Measurements from ENCODE around the gene HGFAC. TPM values are rescaled to one million over a fixed set of nuclear protein-coding genes. Genes with fewer than 3 reads are reported as not detected.
"Not testable (repeated sequence)": the region's sequence is repeated elsewhere in the genome, so short reads cannot be mapped to it uniquely, and the experiment has no call there.

Gene HGFAC
- total RNA-seq, 1 experiment from 2014 or later = 0.42 TPM

DNA sequence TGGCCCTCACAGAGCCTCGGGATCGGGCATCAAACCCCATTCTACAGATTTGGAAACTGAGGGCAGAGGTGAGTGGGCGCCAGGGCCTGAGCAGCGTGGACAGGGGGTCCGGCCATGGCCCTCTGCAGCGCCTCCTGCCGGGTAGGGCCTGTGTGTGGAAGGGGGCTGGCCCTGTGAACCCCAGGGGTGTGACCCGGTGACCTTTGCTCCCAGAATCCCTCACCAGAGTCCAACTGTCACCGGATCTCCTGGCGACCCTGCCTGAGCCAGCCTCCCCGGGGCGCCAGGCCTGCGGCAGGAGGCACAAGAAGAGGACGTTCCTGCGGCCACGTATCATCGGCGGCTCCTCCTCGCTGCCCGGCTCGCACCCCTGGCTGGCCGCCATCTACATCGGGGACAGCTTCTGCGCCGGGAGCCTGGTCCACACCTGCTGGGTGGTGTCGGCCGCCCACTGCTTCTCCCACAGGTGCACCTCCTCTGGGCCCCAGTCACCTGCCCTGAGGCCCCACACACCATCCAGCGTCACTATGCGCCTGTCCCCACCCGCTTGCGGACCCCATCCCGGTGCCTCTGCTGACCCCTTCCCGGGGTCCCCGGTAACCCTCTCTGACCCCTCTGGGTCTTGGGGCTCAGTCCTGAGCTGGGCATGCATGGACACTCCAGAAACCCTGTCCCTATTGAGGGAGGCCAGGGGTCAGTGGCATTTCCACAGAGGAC is 4.2 kb downstream of the HGFAC start:
- no peaks in the 10 kb centered on the region for H3K9me3 ChIP-seq (replicated peaks)
- DNase-seq (ENCODE audit: low read depth in 1 of 2, low spot score in 2 of 2) = no peak
- no peak overlapping the region for H3K4me3 ChIP-seq
- H3K27me3 ChIP-seq (replicated peaks) = no peaks in the 10 kb centered on the region
- no peak overlapping the region for H3K27ac ChIP-seq
- peaks cover 5% of the 10 kb centered on the region for H3K4me1 ChIP-seq (replicated peaks)
- H3K36me3 ChIP-seq = no peaks in the 10 kb centered on the region

DNA sequence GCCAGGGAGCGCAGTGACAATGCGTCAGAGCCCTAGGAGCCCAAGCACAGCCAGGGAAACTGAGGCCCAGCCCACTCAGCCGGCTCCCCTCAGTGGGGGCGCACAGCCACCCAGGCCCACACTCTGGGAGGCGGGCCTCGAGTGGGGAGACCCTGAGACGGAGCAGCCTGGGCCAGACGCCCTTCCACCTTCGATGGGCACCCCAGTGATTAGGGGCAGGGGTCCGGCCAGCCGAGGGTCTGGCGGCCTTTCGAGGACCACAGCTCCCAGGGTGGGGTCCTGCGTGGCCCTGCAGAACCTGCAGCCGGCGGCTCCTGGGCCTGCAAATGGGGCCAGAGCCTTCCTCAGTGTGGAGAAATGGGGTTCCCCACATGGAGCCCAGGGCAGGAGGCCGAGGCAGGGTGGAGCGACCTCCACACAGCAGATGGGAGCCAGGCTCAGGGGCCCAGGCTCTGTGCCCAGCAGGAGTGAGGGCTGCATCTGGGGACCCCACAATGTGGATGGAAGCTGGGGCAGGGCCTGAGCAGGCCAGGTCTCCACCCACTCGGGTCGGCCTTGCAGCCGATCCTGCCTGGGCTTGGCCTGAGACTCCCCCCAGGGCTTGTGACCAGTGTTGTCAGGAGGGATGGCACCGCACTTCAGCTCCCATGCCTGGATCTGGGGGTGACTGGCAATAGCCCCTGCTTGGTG is 5.0 kb downstream of the HGFAC start:
- Histone ChIP-seq H3K27ac (no peak overlapping the region), H3K4me1 (replicated peaks) (peaks cover 4% of the 10 kb centered on the region), H3K36me3 (no peaks in the 10 kb centered on the region), H3K27me3 (replicated peaks) (no peaks in the 10 kb centered on the region), H3K9me3 (replicated peaks) (no peaks in the 10 kb centered on the region), H3K4me3 (no peak overlapping the region)
- DNase-seq (ENCODE audit: low read depth in 1 of 2, low spot score in 2 of 2) = no peak

DNA sequence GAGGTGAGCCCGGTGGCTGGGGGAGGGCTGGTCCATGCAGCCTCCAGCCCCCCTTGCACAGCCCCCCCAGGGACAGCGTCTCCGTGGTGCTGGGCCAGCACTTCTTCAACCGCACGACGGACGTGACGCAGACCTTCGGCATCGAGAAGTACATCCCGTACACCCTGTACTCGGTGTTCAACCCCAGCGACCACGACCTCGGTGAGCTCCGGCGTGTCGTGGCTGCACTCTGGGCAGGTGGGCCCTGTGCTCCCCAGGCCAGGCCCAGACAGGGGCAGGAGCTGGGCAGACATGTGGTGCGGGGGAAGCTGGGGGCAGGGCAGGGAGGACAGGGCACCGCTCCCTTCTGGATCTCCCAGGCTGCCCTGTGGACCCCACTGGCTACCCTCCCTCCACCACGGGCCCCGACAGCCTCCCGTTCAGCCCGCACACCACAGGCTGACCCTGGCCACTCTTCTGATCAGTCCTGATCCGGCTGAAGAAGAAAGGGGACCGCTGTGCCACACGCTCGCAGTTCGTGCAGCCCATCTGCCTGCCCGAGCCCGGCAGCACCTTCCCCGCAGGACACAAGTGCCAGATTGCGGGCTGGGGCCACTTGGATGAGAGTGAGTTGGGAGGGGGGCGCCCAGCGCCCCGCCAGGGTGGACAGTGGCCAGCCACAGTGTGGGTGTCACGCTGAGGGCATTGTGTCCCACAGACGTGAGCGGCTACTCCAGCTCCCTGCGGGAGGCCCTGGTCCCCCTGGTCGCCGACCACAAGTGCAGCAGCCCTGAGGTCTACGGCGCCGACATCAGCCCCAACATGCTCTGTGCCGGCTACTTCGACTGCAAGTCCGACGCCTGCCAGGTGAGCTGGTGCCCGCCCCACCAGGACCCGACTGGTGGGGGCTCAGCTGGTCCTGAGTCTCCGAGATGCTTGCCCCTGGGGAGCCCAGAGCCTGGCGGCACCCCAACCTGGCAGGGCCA is 5.9 kb downstream of the HGFAC start:
- Histone ChIP-seq H3K36me3 (no peaks in the 10 kb centered on the region), H3K27me3 (replicated peaks) (no peaks in the 10 kb centered on the region), H3K4me3 (no peak overlapping the region), H3K4me1 (replicated peaks) (peaks cover 11% of the 10 kb centered on the region), H3K9me3 (replicated peaks) (no peaks in the 10 kb centered on the region), H3K27ac (no peak overlapping the region)
- DNase-seq (ENCODE audit: low read depth in 1 of 2, low spot score in 2 of 2) = no peak

DNA sequence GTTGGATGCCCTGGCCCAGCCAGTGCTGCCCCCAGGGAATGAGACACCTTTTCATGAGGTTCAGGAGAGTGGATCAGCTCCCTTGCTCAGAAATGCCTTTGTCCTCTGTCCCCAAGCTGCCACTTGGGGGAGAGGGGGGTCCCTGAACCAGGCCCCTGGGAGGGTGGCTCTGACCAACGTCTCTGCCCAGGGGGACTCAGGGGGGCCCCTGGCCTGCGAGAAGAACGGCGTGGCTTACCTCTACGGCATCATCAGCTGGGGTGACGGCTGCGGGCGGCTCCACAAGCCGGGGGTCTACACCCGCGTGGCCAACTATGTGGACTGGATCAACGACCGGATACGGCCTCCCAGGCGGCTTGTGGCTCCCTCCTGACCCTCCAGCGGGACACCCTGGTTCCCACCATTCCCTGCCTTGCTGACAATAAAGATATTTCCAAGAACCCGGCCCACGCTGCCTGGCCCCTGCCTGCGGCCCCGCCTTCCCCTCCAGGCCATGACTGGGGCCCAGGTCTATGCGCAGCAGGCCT is 7.3 kb downstream of the HGFAC start:
- Histone ChIP-seq H3K27me3 (replicated peaks) (no peaks in the 10 kb centered on the region), H3K9me3 (replicated peaks) (no peaks in the 10 kb centered on the region), H3K27ac (no peak overlapping the region), H3K36me3 (no peaks in the 10 kb centered on the region), H3K4me3 (no peak overlapping the region), H3K4me1 (replicated peaks) (peaks cover 11% of the 10 kb centered on the region)
- no peak for DNase-seq (ENCODE audit: low read depth in 1 of 2, low spot score in 2 of 2)

DNA sequence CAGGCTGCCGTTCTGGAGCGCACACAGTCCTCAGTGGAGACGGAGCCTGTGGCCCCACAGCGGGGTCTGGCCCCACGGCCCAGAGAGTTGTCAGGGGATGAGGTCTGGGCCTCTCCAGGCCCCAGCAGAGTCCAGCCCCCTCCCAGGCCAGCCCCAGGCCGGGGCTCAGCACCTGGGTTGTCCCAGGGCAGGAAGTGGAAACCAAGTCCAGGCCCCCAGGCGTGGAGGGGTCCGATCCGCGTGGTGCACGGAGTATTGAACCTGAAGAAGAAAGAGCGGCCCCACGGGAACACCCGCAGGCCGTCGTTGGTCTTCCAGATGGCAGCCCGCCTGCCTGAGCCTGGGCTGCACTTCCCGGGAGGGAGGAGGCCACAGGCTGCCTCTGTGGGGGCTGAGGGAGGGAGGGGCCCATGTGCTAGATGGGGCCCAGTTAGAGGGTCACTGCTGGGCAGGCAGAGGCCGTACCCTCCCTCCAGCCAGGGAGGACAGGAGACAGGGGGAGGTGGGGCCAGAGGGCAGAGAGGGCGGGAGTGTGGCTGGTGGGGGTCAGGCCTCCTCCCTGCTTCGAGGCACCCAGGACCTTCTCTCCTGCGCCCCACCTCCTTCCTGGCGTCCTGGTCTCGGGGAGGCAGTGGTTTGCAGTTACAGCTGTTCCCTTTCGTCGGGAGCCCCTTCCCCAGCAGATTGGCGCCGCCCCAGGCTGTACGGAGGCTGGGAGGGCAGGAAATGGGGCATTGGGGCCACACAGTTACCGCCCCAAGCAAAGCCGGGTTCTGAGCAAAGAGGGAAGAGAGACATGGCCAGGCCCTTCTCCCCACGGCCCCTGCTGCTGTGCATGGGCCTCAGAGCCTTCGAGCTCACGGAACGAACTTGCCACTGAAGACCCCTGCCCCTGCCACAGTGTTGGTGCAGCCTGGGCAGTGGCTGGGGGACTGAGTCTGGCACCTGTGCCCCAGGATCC is 8.1 kb downstream of the HGFAC start:
- Histone ChIP-seq H3K36me3 (no peaks in the 10 kb centered on the region), H3K9me3 (replicated peaks) (no peaks in the 10 kb centered on the region), H3K4me3 (no peak overlapping the region), H3K27ac (no peak overlapping the region), H3K27me3 (replicated peaks) (no peaks in the 10 kb centered on the region), H3K4me1 (replicated peaks) (peaks cover 11% of the 10 kb centered on the region)
- DNase-seq (ENCODE audit: low read depth in 1 of 2, low spot score in 2 of 2) = no peak

DNA sequence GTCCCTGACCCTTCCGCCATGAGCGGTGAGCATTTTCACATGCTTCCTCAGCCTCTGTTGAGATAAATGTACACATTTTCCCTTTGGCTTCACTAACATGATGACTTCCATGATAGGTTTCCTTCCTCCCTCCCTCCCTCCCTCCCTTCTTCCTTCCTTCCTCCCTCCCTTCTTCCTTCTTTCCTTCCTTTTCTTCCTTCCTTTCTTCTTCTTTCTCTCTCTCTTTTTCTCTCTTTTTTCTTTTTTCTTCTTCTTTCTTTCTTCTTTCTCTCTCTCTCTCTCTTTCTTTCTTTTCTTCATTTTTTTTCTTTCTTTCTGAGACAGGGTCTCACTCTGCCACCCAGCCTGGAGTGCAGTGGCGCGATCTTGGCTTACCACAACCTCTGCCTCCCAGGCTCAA is 8.9 kb downstream of the HGFAC start:
- Histone ChIP-seq H3K27ac (no peak overlapping the region), H3K27me3 (replicated peaks) (no peaks in the 10 kb centered on the region), H3K4me1 (replicated peaks) (peaks cover 11% of the 10 kb centered on the region), H3K4me3 (no peak overlapping the region), H3K36me3 (no peaks in the 10 kb centered on the region), H3K9me3 (replicated peaks) (no peaks in the 10 kb centered on the region)
- DNase-seq (ENCODE audit: low read depth in 1 of 2, low spot score in 2 of 2) = no peak

DNA sequence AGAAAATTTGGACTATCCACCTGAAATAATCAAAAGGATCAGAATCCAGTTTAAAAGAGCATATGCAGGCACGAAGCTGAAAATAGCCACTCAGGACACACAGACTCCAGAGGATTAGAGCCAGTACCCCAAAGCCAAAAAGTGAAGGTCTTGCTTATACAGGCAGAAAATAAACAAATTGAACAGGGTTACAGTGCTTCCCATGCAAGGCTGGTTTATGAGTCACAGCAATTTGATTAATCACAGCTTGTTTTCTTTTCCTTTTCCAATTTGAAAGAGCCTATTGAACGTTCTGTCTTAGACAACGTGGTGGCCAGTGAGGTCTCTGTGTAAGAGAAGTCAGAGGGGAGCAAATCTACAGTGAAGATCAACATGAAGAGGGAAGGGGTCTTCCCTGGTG is 10.2 kb downstream of the HGFAC start:
- peaks cover 11% of the 10 kb centered on the region for H3K4me1 ChIP-seq (replicated peaks)
- H3K4me3 ChIP-seq = no peak overlapping the region
- no peaks in the 10 kb centered on the region for H3K9me3 ChIP-seq (replicated peaks)
- H3K36me3 ChIP-seq = no peaks in the 10 kb centered on the region
- H3K27ac ChIP-seq = no peak overlapping the region
- peak in 1 of 2 experiments; percentile 20 for DNase-seq (ENCODE audit: low read depth in 1 of 2, low spot score in 2 of 2)
- no peaks in the 10 kb centered on the region for H3K27me3 ChIP-seq (replicated peaks)

DNA sequence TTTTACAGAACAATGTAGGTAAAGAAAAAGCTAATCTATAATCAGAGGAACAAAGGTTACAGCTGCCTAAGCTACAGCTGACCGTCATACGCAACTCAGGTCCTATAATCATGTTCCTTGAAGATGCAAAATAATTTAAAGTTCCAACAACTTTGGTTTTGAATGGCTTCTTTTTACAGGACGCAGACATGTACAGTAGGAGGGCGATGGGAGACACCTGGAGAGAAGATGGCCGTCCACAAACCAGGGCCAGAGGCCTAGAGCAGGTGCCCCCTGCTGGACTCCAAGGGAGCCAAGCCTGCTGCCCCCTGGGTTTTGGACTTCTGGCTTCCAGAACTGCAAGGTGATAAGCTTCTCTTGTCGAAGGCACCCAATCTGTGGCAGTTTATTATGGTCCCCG is 10.6 kb downstream of the HGFAC start:
- Histone ChIP-seq H3K27me3 (replicated peaks) (no peaks in the 10 kb centered on the region), H3K4me3 (no peak overlapping the region), H3K36me3 (no peaks in the 10 kb centered on the region), H3K27ac (no peak overlapping the region), H3K4me1 (replicated peaks) (peaks cover 11% of the 10 kb centered on the region), H3K9me3 (replicated peaks) (no peaks in the 10 kb centered on the region)
- DNase-seq (ENCODE audit: low read depth in 1 of 2, low spot score in 2 of 2) = no peak

DNA sequence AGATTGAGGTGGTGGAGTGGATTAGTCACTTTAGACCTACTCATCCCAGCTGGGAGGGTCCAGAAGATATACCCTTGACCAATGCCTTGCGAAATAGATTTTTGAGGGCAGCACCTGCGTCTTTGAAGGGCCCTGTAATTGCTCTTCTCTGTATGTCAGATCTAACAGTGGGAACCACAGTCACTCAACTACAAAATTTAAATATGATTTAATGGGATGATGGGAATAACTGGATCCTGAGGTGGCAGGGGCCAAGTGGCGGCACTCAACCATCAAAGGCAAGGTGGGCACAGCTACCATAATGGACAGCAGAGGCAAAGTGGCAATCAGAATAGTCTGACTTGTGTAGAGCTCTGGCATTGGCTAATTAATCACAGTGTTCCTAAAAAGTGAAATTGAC is 13.8 kb downstream of the HGFAC start:
- not testable (repeated sequence) for H3K9me3 ChIP-seq (replicated peaks); H3K27me3 ChIP-seq (replicated peaks); H3K4me3 ChIP-seq; H3K36me3 ChIP-seq; DNase-seq (ENCODE audit: low read depth in 1 of 2, low spot score in 2 of 2); H3K27ac ChIP-seq
- H3K4me1 ChIP-seq (replicated peaks) = peaks cover 11% of the 10 kb centered on the region

DNA sequence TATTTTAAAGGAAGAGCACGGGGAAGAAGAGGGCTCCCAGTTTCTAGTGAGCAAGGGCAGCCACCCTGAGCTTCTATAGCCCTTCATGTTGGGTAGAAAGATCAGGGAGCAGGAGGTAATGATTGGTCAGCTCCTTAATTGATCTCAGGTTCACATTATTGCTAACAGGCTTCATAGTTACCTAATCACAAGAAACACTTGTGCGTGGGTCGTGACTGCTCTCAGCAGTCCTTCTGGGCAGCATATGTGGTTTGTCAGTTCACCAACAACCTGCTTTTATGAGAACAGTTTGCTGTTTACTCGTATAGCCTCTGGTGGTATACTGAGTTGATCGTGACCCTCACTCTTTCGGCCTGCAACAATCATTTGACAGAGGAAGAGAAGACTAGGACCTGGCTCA is 16.6 kb downstream of the HGFAC start:
- no peak overlapping the region for H3K27ac ChIP-seq
- H3K27me3 ChIP-seq (replicated peaks) = no peaks in the 10 kb centered on the region
- H3K4me1 ChIP-seq (replicated peaks) = no peaks in the 10 kb centered on the region
- DNase-seq (ENCODE audit: low read depth in 1 of 2, low spot score in 2 of 2) = no peak
- no peaks in the 10 kb centered on the region for H3K9me3 ChIP-seq (replicated peaks)
- no peaks in the 10 kb centered on the region for H3K36me3 ChIP-seq
- no peak overlapping the region for H3K4me3 ChIP-seq

DNA sequence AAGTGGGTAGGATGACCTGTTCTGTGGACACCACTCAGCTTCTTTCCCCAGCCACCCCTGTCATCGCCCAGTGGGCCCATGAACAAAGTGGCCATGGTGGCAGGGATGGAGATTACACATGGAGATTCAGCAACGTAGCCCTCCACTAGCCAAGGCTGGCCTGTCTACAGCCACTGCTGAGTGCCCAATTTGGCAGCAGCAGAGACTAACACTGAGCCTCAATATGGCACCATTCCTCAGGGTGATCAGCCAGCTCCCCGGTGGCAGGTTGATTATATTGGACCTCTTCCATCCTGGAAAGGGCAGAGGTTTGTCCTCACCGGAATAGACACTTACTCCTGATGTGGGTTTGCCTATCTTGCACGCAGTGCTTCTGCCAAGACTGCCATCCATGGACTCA is 17.4 kb downstream of the HGFAC start:
- H3K27ac ChIP-seq; H3K36me3 ChIP-seq; DNase-seq (ENCODE audit: low read depth in 1 of 2, low spot score in 2 of 2); H3K4me3 ChIP-seq; H3K9me3 ChIP-seq (replicated peaks); H3K4me1 ChIP-seq (replicated peaks); H3K27me3 ChIP-seq (replicated peaks): not testable (repeated sequence)

DNA sequence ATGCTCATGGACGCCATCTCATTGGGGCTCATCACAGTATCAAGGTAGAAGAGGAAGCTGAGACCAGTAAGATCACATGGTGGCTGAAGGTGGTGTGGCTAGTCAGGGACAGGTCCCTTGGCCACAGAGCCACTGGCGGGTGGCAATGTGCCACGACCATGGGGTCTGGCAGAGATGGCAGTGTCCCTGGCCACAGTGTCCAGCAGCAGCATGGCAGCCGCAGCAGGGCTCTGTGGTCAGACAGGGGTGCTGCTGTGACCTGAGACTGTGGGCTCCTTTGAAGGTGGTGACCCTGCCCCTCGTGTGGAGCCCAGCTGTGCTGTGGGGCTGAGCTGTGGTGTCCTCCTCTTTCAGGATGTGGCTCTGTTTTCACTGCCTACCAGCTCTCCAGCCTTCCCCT is 19.2 kb downstream of the HGFAC start:
- Histone ChIP-seq H3K27ac (no peak overlapping the region), H3K9me3 (replicated peaks) (no peaks in the 10 kb centered on the region), H3K4me3 (no peak overlapping the region), H3K36me3 (no peaks in the 10 kb centered on the region), H3K27me3 (replicated peaks) (no peaks in the 10 kb centered on the region), H3K4me1 (replicated peaks) (no peaks in the 10 kb centered on the region)
- DNase-seq (ENCODE audit: low read depth in 1 of 2, low spot score in 2 of 2) = no peak

Measured in SJSA1 (cell line).